Measurements from ENCODE around the gene PCDHA9. TPM values are rescaled to one million over a fixed set of nuclear protein-coding genes. Genes with fewer than 3 reads are reported as not detected.

Gene PCDHA9
- total RNA-seq, 1 donor: under 0.01 TPM

DNA sequence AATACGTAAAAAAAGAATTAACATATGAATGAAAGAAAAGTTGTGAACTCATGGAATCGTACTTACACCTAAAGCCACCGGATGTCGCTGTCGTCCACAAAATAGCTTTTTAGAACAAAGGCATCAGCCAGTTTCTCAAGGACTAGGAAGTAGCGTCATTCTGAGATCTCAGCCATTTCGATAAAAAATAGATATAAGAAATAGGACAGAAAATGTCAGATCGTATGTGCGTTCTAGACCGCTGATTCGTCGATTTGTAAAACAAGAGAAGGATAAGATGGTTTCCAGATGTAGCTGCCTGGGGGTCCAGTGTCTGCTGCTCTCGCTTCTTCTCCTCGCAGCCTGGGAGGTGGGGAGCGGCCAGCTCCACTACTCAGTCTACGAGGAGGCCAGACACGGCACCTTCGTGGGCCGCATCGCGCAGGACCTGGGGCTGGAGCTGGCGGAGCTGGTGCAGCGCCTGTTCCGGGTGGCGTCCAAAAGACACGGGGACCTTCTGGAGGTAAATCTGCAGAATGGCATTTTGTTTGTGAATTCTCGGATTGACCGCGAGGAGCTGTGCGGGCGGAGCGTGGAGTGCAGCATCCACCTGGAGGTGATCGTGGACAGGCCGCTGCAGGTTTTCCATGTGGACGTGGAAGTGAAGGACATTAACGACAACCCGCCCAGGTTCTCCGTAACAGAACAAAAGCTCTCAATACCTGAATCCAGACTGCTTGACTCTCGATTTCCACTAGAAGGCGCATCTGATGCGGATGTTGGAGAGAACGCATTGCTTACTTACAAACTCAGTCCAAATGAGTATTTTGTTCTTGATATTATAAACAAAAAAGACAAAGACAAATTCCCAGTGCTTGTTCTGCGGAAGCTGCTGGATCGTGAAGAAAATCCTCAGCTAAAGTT is 7.8 kb downstream of the PCDHA9 start, which contains the start of gene PCDHA10:
TSS of gene PCDHA10 (plus strand) at position 126 of the 903 bp plus-strand sequence. CDS start at position 278, 152 bp downstream.
- DNase-seq (ENCODE audit: low read depth): peak; percentile 1
- TF ChIP-seq CTCF (IDR thresholded peaks at IDR 0.05; ENCODE audit: insufficient read depth, low read length): no peak
- no peak within 1 kb of the TSS for H3K4me3 ChIP-seq (ENCODE audit: low read depth, low read length)

- H3K4me3 ChIP-seq (ENCODE audit: low read depth, low read length): no peak overlapping the region
- DNase-seq (ENCODE audit: low read depth): no peak
- TF ChIP-seq CTCF (IDR thresholded peaks at IDR 0.05; ENCODE audit: insufficient read depth, low read length): no peak
These were observed 9.2 kb downstream of the PCDHA9 start for GRCh38 chr5:140857177-140857986.

DNA sequence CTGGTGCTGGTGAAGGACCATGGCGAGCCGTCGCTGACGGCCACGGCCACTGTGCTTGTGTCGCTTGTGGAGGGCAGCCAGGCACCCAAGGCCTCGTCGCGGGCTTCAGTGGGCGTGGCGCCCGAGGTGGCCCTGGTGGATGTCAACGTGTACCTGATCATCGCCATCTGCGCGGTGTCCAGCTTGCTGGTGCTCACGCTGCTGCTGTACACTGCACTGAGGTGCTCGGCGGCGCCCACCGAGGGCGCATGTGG is 9.7 kb downstream of the PCDHA9 start:
- TF ChIP-seq CTCF (IDR thresholded peaks at IDR 0.05; ENCODE audit: insufficient read depth, low read length): no peak

DNA sequence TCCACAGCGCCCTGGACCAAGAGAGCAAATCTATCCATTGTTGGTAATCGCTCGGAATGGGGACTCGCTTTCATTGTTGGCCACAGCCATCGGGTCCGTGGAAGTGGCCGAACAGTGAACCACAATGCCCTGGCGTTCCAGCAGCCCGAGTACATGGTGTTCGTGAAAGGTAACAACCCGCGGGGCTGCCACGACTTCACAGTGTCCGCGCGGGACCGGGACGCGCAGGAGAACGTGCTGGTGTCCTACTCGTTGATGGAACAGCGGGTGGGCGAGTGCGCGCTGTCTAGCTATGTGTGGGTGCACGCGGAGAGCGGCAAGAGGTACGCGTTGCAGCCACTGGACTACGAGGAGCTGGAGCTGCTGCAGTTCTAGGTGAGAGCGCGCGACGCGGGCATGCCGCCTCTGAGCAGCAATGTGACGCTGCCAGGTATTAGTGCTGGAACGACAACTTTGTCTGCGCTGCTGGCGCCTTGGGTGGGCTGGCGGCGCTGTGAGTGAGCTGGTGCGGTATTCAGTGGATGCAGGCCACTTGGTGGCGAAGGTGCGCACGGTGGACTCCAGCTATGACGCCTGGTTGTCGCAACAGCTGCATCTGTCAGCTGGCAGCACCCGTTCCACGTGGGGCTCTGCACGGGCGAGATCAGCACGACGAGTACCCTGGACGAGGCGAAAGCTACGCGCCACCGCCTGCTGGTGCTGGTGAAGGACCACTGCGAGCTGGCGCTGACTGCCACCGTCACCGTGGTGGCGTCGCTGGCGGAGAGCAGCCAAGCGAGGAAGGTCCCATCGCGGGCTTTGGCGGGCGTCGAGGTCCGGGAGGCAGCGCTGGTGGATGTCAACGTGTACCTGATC is 14.5 kb downstream of the PCDHA9 start:
- no peak for TF ChIP-seq CTCF (IDR thresholded peaks at IDR 0.05; ENCODE audit: insufficient read depth, low read length)
- DNase-seq (ENCODE audit: low read depth): no peak
- H3K4me3 ChIP-seq (ENCODE audit: low read depth, low read length): no peak overlapping the region

More for the DNA sequence above, 9.7 kb downstream of the PCDHA9 start:
- no peak overlapping the region for H3K4me3 ChIP-seq (ENCODE audit: low read depth, low read length)
- no peak for DNase-seq (ENCODE audit: low read depth)

- no peak for TF ChIP-seq CTCF (IDR thresholded peaks at IDR 0.05; ENCODE audit: insufficient read depth, low read length)
- DNase-seq (ENCODE audit: low read depth): no peak
- H3K4me3 ChIP-seq (ENCODE audit: low read depth, low read length): no peak within 1 kb of the TSS
These were observed 20.8 kb downstream of the PCDHA9 start, which contains the start of gene PCDHA11 for GRCh38 chr5:140868721-140869554. Gene PCDHA11, plus strand, starts transcription at chr5:140868957. Its CDS starts 147 bp downstream, at chr5:140869104.

Measured in fibroblast of the aortic adventitia (primary cell).